SIG-M5 (cell line): ENCODE measurements around the gene THBS4.

ENCODE experiments used
- DNase-seq: peaks from one replicate; lab custom pipeline; 2025; lab: John Stamatoyannopoulos, UW

THBS4 gene

DNA sequence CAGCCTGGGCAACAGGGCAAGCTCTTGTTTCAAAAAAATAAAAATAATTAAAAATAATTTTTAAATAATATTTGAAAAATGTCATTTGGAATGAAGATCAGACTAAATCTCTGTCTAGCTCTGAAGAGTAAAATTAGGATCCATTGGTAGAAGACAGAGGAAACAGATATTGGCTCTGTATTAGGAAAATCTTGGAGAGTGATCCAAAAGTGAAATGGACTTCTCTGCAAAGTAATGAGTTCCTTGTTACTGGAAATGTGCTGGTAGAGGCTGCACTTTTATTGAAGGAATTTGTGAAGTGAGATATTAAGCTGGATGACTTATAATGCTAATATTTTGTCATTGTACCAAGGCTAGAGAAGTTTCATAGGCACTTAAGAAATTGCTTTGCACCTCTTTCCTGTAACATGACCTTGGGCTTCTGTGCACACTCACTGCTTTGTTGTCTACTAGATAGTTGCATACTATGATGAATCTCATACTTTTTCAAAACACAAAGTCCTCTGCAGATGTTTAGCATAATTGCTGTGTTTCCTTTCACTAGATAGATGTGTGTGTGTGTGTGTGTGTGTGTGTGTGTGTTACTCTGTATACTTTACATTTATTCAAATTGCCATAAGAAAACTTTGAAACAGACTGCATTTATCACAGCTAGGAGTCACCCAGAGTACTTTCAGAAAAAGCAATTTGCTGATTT is 13.1 kb downstream of the THBS4 start:
- no peak for DNase-seq

DNA sequence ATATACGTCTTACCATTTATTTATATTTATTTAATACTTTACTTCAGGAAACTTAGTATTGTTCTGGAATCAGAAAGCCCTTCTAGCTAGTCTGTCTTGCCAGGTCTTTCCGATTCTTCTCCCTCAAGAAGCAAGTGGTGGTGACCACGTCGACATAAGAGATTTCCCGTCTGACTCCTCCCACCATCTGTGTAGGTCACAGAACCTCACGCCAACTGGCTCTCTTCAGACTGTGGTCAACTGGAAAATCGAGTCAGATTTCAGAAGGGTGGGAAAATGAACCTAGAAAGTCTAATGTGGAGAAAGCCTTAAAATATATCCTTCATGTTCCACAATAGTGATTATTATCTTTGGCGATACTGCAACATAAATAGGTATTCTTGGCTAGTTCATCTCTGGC is 17.3 kb downstream of the THBS4 start:
- no peak for DNase-seq

DNA sequence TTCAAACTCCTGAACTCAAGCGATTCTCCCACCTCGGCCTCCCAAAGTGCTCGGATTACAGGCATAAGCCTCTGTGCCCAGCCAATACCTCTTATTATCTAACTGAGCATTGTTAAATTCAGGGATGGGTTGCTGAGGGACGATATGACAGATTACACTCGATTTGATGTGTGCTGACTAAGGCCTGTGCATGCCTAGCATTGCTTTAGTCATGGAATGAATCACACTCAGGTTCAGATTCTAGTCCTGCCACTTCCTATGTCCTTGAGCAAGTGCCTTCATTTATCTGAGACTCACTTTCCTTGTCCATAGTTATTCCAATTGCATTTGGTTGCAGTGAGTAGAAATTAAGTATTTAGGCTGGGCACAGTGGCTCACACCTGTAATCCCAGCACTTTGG is 19.5 kb downstream of the THBS4 start:
- no peak for DNase-seq

DNA sequence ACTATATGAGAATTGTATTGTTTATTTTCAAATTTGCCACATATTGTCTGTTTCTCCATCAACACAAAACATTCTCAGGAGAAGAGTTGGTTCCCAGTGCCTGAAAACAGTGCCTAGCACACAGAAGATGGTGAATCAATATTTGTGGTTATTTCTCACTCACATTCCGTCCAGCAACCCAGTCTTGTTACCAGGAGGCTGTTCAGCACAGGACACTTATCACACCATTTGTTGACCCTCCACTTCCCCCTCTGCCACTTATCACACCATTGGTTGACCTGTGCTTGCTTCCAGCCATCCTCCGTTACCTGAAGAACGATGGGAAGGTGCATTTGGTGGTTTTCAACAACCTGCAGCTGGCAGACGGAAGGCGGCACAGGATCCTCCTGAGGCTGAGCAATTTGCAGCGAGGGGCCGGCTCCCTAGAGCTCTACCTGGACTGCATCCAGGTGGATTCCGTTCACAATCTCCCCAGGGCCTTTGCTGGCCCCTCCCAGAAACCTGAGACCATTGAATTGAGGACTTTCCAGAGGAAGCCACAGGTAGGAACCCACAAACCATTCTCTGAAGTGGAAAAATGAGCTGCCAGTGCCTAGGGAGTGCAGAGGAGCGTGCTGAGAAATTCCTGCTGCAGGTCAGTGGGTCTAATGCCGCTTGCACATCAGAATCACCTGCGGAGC is 20.5 kb downstream of the THBS4 start:
- no peak for DNase-seq

DNA sequence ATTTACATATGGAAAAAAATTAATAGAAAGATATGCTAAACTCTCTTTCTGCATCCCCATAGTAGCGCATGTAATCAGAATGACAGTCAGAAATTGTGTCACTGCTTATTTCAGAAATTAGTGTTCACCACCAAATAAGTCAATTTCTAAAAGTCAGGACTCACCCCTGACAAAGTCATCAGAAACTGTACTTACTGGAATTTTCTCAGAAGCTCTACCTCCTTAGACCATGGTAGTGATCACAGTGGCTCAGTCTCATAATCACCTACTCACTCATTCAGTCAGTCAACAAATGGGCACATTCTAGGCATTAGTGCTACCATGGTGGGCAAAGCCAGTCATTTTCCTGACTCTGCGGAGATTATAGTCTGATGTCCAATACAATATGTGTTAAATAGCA is 22.0 kb downstream of the THBS4 start:
- DNase-seq, result no peak

DNA sequence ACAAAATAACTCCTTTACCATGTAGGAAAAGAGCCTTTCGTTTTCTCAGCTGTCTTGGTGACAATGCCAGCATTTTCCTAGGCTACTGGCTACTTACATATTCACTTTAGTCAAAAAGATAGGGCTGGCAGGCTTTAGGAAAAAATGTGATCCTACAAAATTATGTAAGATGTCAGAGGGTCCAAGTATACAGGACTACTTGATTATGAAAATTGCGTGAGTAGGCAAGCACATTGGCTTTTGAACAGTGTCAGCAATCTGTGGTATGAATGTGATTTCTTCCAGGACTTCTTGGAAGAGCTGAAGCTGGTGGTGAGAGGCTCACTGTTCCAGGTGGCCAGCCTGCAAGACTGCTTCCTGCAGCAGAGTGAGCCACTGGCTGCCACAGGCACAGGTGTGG is 22.8 kb downstream of the THBS4 start:
- DNase-seq, result no peak

DNA sequence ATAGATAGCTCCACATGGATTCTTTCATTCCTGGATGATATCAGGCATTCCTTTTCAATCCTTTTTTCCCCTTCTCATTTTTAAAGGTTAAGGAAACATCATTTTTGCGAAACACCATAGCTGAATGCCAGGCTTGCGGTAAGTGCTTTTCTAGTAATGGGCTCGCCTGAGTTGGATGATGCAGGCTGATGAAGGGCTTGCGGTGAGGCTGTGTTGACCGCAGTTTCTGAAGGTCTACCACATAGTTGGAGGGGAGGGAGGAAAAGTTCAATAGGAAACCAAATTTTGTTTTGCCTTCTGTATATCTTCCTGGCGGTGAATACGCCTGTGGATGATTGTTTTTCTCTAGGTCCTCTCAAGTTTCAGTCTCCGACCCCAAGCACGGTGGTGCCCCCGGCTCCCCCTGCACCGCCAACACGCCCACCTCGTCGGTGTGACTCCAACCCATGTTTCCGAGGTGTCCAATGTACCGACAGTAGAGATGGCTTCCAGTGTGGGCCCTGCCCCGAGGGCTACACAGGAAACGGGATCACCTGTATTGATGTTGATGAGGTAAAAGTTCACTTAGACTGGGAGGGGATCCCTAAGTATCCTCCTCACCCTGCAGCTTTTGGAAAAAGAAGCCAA is 24.3 kb downstream of the THBS4 start:
- no peak for DNase-seq

DNA sequence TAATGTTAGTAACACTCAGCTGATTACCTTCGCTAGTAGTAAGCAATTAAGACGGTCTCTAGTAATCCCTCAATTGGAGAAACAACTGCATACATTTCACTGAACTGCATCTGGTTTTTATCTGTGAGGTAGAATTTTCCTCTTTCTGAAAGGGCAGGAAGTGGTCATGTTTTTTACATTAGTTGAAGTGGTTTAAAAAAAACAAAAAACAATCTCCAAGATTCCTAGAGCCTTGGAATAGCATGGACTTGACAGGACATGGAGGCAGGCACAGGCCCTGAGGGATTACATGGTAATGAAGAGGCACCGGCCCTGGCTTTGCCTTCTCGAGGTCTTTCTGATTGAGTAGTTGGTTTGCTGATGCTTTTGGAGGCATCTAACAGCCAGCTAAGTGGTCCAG is 25.8 kb downstream of the THBS4 start:
- DNase-seq, result no peak

DNA sequence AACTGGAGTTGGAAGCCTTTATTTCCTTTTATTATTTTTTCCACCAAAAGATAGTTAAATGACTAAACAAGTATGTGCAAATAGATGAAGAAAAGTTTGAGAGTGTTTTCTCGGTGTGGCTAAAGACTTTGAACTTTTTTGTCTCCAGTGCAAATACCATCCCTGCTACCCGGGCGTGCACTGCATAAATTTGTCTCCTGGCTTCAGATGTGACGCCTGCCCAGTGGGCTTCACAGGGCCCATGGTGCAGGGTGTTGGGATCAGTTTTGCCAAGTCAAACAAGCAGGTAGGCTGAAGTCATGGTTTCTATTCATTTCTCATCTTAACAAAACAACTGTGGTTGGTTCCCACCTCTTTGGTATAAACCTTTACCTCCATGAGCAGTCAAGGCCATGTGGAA is 26.4 kb downstream of the THBS4 start:
- no peak for DNase-seq

DNA sequence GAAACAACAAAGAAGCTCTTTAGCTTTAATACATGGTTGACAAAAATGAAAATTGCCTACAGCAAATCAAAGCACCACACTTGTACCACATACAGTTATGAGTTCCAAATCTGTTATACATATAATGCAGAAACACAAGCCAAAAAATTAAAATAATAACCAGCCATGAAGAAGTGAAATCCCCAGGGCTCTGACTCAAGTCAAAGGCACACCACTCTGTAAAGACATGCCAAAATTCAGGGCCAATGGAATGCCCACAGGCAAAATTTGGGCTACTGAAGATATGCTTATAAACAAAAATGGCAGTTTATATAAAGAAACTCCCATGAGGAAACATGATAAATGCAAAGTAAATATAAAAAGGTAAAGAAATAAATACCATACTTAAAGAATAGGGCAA is 29.0 kb downstream of the THBS4 start:
- no peak for DNase-seq

DNA sequence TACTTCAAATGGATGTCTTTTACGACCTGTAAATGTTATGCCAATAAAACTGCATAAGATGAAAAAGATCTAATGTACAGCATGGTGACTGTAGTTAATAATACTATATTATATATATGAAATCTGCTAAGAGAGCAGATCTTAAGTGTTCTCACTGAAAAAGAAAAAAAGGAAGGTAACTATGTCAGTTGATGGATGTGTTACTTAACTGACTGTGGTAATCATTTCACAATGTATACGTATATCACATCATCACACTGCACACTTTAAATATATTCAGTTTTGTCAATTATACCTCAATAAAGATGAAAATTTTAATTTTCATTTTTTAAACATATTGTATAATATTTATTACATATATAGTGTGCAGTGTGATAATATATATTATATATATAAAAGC is 31.9 kb downstream of the THBS4 start:
- DNase-seq, result peak; percentile 48

DNA sequence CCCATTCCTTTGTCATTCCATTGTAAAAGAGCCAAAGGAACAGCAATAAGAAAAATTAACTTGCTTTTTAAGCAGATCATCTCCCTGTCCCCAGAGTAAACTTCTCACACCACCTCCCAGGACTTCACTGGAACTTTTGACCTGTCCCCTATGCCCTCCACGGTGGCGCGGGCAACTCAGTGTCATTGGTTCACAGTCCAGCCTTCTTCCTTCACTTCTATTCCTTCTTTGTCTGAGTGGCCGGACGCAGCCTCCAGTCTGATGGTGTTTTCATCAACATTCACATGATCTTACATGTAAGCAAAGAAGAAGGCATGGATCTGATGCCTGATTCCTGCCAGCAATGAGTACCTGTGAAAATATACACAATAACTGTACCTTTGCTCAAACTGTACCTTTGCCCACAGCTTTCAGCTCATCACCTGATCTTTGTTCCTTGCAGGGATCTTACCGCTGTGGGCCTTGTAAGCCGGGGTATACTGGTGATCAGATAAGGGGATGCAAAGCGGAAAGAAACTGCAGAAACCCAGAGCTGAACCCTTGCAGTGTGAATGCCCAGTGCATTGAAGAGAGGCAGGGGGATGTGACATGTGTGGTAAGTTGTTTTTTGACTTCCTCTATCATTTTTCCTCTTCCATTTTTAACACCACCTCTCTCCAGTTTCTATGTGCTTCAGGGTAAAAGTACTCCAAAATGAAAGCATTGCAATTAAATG is 32.5 kb downstream of the THBS4 start:
- DNase-seq, result no peak

DNA sequence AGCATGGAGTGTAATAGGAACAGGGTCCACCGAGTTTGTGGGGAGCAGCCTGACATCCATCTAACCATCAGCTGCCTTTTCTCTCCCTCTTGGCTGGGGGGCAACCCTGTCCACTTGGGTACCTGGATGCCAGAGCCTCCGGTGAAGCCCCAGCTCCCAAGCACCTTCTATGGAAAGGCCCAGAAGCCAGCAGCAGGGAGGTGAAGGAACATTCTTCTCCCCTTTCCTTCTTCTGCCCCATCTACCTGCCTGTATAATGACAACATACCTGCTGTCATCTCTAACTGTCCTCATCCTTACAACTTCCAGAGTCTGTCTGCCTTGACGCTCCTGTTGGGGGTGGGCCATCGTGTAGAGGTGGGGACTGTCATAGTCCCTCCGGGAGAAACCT is 33.1 kb downstream of the THBS4 start:
- no peak for DNase-seq

DNA sequence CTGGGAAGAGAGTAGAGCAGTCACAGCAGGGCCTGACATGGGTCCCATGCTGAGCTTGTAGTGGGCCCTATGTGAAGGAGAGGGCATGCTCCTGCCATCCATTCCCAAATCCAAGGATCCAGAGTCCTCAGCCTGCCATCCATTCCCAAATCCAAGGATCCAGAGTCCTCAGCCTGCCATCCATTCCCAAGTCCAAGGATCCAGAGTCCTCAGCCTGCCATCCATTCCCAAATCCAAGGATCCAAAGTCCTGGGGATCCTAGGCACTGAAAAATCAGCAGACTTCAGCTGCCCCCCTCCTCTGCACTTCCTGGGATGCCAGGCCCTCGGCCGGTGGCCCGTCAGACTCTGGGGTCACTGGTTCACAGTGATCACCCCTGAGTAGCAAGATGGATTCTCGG is 33.6 kb downstream of the THBS4 start:
- DNase-seq, result no peak

DNA sequence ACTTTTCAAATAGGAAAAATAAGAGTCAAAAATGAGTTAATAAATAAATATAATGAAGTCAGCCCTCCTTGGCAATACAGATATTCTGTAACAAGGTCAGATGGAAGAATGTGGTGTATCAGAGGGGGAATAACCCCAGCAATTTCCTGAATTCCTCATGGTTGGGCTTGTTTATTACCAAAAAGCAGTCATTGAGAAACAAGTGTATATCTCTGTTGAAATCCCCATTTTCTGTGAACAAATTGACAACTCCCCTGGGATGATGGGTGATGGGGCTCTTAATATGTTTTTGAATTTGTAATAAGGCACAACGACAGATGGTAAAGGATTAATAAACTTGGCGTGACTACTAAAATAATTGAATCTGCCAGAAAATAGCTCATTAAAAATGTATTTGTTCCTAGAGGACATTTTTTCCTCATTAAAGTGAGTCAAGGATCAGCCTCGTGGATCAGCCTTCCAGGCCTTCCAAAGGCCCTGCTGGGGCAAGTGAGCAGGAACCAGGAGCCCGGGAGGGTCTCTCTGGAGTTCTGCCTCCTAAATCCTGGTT is 34.2 kb downstream of the THBS4 start:
- no peak for DNase-seq

DNA sequence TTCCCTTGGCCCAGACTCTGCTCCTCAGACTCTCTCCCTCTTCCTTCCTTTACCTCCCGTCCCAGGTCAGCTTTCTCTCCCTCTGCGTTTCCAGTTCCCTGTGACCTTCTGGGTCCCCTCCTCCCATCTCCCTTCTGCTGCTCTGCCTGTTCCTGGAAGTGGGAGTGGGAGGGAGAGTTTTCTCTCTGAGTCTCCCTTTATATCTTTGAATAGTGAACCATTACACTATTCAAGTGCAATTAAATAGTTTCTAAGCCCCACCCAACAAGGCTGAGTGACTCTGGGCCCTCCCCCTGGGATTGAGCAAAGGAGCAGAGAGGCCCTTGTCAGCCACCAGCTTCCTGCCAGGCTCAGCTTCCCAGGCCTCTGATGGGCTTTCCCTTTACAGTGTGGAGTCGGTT is 34.8 kb downstream of the THBS4 start:
- DNase-seq, result peak; percentile 73

DNA sequence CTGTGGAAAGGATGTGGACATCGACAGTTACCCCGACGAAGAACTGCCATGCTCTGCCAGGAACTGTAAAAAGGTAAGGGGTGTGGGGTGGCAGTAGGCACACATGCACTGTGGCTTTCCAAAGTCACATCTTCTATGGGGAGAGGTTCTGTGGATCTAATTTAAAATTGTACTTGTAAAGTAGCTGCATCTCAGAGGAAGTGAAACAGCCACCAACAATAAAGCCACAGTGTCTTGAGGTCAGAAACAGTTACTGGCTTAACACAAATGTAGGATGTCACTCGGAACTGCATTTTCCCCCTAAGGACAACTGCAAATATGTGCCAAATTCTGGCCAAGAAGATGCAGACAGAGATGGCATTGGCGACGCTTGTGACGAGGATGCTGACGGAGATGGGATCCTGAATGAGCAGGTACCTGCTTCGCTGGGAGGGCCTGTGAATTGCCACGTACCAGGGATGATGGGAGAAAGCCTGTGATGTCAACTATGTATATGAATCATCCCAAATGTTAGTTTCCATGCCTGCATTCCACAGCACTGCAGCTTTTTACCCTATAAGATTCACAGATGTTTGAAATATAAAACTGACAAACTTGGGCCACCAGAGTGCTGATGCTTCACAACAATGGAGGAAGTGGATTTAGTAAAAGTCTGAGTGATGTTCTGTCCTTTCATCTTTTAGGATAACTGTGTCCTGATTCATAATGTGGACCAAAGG is 35.3 kb downstream of the THBS4 start:
- DNase-seq, result peak; percentile 78

DNA sequence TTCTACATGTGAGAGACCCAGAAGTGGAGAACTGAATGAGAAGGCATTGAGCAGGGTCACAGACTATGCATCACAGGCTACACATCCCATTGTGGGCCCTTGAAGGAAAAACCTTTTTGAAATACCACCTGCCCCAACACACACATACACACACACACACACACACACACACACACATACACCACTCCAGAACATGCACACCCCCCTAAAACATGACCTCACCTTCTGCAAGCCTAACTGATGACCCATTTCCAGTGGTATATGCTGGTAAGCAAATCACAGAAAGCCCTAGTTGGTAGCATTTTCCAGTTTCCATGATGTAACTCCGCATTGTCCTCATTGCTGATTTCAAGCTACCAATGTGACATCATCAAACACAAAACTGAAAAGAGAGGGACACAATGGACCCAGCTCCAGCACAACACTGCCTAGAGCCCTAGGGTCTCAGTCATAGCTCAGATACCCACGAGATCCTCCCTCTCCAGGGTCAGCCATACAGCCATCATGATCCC is 36.4 kb downstream of the THBS4 start:
- DNase-seq, result no peak

DNA sequence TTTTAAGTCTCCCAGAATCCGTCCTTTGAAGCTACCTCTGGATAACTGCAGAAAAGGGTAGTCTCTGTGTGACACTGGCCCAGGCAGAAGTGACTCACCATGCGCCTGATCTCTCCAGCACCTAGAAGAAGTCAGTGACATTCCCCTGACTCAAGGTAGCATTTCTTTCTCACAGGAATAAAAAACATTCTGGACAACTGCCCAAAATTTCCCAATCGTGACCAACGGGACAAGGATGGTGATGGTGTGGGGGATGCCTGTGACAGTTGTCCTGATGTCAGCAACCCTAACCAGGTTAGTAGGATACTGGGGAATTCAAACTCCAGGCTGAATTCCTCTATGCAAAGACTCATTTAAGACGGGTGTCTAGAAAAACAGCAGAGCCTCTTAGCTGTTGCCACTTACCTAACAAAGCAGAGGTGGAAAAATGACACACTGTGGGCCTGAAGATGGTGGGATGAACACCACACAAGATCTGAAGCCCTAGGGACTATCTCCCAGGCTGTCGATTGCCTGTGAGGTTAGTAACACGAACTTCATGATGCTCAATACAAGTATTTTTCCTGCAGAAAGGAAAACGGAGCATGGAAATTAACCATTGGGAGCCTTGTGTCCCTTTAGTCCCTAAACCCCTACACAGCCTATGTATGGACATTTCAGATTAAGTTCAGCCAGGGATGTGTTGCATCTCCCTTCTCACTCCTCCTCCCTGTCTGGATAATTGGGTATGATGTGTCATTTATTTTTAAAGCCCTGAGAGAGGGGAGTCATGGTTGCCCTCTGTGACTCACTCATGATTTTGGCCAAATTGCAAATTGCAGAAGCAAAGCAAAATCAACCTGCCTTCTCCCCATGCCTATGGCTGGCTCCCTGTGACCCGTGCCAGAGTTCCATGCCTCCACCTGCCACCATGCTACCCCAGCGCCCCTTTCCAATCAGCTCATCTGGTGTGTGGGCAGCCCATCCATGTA is 37.2 kb downstream of the THBS4 start:
- DNase-seq, result no peak
